Superior temporal gyrus (tissue), 1 donor: ENCODE measurements around the gene YAP1.
"Not testable (repeated sequence)": the region's sequence is repeated elsewhere in the genome, so short reads cannot be mapped to it uniquely, and the experiment has no call there.

ENCODE experiments used
- DNase-seq: peaks from one replicate; pipeline ENCODE4 v3.0.0-alpha.2; 2016; ENCODE audit errors: extremely low spot score

Gene YAP1

DNA sequence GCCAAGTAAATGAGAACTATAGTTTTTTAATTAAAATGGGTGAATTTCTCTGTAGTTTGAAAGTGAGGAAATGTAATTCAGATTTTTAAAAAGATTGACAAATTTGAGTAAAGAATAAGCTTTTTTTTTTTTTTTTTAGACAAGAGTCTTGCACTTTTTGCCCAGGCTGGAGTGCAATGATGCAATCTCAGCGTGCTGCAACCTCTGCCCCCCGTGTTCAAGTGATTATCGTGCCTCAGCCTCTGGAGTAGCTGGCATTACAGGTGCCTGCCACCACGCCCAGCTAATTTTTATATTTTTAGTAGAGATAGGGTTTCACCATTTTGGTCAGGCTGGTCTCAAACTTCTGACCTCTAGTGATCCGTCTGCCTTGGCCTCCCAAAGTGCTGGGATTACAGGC is 90.1 kb downstream of the YAP1 start:
- DNase-seq, result not testable (repeated sequence)

DNA sequence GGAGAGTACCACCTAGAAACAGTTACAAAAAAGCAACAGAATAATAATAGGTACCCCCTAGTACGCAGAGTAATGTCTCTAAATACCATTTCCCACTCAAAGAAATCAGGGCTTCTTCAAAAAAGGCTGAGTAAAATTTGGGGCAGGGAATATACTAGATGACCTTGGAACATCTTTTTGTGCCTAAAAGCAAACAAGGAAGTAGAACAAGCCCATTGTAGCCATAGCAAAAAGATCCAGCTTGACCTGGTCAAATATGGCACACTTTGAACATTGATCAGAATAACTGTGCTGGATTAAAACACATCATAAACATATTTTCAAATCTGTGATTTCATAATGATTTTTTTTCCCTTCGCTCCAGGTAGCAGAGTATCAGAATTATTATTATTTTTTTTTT is 91.5 kb downstream of the YAP1 start:
- DNase-seq, result no peak

DNA sequence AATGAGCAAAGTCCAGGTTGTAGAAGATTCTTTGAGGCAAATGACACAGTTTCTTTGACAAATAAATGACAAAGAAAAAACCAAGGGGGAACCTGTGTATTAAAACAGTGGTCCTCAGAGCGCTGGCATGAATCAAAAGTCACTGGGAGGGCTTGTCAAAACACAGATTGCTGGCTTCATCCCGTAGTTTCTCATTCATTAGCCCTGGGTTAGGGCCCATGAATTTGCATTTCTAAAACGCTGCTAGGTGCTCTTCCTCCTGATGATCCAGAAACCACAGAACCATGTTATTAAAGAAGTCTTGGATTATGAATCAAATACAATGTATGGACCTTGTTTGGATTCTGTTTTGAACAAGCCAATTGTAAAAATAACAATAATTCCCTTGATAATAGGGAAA is 92.7 kb downstream of the YAP1 start:
- DNase-seq, result no peak

DNA sequence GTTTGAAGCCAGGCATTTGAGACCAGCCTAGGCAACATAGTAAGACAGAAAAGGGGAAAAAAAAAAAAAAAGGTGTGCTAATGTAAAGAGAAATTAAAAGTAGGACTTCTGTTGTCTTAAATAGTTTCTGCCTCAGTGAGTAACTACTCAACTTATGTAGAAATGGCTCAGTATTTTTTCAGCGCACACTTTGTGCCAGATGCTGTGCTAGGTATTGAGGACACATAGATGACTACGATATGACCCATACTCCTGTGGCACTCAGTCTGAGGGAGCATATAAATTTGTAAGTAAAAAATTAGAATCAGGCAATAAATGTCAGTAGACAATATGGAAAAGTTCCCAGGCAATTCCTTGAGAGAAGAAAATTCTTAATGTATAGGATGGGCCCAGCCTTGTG is 93.9 kb downstream of the YAP1 start:
- DNase-seq, result no peak

DNA sequence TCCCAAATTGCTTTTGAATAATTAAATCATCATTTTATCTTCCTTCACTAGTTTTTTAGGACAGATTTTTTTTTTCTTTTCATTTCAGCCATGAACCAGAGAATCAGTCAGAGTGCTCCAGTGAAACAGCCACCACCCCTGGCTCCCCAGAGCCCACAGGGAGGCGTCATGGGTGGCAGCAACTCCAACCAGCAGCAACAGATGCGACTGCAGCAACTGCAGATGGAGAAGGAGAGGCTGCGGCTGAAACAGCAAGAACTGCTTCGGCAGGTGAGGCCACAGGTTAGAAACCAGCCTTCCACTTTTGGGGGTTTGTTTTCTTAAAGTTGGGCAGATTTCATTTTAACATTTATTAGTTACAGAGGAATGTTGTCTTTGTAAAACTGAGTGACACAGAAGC is 95.6 kb downstream of the YAP1 start:
- no peak for DNase-seq

DNA sequence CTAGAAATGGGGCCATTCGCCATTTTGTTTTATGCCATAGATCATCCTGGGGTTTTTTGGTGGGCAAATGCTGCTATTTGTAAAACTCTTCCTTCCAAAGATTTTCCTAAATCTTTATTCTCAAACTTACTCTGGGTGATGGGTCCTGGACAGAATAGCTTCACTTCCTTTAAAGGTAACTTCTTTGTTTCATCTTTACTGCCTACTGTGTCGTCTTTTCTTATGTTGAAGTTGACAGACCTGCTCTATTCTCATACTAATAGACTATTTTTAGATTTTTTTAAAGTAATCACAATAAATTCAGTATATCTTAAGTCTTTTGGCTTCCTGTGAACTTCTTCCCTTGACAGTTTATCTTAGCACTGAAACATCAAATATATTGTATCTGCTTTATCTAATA is 98.6 kb downstream of the YAP1 start:
- DNase-seq, result no peak

DNA sequence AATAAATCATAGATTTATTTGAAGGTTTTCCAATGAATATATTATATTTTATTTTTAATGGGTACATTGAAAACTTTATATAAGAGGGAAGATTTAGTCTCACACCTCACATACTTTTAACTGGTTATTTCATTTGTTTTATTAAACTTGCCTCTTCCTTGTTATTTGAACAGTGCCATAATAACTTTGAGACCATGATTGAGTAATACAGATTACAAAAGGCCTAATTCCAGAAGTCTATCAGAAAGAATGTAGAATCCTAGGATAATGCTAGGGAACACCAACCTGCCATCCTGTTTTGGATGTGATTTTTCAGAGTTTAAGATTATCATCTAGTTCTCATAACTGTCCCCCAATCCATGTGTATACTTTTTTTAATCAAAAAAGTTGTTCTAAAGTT is 104.4 kb downstream of the YAP1 start:
- no peak for DNase-seq

DNA sequence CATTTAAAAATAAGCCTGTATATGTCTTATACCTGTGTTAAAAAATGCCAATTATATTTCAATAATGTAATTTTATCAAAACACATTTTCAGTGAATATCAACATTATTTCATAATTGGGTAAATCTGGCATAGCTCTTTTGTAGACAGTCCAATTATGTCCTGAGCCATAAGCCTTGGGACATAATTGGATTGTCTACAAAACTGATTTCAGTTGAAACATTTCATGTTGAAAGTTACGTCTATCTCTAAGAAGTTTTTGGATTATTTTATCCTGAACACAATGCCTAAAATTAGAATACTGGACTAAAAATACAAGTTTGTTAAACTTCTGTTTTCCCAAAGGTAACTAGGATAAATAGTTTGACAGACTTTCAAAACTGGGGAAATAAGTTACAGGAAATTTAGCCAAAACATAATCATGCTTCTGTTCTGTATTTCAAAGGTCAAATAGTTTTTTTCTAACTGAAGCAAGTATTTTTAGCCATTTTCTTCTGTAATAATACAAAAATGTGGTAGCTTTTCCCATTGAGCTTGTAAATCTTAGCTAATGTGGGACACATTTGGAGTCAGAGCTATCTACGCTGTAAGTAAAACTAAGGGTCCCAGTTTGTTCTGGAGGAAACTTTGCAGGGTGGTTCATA is 106.3 kb downstream of the YAP1 start:
- no peak for DNase-seq

DNA sequence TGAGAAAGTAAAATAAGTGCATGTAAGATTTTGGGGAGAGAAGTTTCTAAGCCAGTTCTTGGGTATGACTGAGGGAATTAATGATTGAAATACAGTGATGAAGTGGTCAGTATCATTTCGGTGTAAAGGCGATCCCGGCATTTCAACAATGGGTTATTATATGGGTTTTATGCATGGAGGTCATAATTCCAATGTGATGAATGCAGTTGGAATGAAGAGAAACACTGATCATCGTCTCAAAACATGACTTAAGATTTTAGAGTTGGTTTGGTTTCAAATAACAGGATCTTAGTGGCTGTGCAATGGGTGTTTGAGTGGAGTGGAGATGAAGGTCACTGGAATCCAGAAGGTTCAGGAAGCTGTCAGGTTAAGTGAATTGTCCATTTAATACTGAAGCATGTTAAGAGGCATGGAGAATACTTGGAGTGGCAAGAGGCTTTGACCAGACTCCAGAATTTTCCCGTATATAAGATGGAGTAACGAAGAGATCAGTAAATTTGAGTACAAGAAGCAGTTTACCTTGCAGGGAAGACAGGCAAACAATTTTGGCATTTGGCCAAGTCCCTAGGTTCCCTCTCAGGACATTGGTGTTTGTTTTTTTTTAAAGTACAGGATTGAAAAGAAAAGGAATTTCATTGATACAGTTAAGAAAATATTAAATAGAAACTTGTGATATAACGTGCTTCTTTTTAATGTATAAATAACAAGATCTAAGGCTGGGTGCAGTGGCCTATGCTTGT is 110.7 kb downstream of the YAP1 start:
- no peak for DNase-seq

DNA sequence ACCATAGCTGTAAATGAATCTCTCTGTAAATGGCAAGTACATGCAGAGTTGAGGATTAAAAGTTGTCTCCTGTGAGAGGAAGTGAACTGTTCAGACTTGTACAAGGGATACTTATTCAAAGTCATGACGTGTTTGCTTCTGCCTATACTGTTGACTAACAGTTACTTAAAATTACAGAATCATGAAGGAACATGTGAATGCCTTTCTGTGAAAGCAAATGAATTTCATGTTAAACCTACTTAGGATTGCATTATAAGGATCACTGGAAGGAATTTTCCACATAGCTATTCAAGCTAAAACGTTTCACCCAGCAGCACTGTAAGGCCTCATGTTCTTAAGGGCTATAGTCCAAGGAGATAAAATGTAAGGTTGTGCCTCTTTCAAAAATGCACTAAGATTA is 113.6 kb downstream of the YAP1 start:
- no peak for DNase-seq

DNA sequence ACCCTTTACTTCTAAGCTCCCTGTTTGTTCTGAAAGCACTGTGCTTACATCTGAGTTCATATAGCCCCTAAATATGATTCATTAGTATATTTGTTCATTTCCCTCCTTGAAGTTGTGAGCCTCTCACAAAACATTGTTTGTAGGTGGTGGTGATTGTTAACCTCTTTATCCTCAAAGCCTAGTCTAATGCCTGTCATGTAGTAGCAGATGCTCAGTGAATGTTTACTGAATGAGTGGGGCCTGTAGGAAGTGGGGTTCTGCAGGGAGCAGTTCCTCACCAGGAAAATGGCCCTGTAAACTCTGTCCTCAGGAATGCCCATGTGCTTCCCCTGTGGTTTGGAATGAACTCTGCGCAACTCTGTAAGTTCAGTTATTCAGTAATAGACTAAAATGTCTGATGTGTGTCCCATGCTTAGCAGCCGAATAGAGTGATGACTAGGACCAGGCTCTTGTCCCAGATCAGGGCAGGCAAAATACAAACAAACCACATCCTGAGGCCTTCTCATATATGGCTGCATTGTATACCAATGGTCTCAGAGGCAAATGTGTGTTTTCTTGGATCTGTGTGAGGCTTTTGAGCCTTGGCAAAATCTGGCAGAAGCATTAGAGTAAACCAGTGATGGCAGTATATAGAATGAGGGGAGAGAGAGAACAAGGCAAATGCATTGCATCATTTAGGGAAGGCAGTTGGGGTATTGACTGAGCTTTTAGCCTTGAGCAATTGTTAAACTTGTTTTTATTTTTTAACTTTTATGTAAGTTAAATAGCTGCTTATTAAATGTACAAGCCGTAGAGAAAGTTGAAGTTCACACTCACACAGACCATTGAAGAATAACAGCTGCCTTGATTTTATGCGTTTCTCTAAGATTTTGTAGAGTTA is 115.7 kb downstream of the YAP1 start:
- DNase-seq, result no peak

DNA sequence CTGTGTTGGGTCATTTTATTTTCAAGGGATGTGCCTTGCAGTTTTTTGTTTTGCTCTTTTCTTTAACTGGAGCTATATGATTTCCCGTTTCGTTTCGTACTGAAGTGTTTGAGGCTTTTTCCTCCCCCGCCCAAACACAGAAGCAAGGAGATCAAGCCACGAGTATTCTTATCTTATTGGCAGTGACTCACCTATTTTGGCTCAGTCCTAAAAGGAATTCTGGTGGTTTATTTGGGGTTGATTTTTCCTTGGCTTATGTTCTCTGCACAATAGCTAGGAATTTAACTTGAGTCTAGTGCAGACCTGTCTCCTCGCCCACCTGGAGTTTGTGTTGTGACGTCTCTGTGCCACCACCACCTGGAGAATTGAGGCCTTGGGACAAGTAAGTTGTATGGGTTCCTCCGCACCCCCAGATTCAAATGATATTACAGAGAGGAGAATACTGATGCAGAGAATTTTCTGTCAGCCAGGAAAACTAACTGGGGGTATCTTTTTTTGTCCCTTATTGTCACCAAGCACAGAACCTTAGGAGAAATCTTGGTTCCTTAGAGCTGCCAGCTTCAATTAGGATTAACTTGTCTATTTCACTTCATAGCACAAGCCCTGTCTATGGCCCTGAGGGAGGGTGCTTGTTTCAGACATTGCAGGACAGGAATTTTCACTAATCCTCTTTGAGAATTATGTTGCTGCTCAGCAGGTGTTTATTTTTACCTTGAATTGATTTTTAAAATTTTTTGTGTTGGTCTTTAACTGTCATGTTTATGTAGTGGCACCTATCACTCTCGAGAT is 116.6 kb downstream of the YAP1 start:
- no peak for DNase-seq

DNA sequence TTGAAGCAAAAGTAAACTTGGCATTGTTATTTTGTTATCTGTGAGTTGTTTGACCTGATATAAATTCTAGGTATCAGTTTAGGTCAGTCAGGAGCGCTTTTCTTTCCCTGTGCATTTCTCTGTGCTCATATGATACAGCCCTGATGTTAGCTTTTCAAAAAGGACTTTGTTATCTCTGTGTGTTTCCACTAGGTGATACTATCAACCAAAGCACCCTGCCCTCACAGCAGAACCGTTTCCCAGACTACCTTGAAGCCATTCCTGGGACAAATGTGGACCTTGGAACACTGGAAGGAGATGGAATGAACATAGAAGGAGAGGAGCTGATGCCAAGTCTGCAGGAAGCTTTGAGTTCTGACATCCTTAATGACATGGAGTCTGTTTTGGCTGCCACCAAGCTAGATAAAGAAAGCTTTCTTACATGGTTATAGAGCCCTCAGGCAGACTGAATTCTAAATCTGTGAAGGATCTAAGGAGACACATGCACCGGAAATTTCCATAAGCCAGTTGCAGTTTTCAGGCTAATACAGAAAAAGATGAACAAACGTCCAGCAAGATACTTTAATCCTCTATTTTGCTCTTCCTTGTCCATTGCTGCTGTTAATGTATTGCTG is 119.4 kb downstream of the YAP1 start:
- no peak for DNase-seq

DNA sequence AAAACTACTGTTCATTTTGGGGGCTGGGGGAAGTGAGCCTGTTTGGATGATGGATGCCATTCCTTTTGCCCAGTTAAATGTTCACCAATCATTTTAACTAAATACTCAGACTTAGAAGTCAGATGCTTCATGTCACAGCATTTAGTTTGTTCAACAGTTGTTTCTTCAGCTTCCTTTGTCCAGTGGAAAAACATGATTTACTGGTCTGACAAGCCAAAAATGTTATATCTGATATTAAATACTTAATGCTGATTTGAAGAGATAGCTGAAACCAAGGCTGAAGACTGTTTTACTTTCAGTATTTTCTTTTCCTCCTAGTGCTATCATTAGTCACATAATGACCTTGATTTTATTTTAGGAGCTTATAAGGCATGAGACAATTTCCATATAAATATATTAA is 119.9 kb downstream of the YAP1 start:
- no peak for DNase-seq

DNA sequence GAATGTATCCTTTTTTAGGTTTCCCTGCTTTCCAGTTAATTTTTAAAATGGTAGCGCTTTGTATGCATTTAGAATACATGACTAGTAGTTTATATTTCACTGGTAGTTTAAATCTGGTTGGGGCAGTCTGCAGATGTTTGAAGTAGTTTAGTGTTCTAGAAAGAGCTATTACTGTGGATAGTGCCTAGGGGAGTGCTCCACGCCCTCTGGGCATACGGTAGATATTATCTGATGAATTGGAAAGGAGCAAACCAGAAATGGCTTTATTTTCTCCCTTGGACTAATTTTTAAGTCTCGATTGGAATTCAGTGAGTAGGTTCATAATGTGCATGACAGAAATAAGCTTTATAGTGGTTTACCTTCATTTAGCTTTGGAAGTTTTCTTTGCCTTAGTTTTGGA is 120.7 kb downstream of the YAP1 start:
- no peak for DNase-seq

DNA sequence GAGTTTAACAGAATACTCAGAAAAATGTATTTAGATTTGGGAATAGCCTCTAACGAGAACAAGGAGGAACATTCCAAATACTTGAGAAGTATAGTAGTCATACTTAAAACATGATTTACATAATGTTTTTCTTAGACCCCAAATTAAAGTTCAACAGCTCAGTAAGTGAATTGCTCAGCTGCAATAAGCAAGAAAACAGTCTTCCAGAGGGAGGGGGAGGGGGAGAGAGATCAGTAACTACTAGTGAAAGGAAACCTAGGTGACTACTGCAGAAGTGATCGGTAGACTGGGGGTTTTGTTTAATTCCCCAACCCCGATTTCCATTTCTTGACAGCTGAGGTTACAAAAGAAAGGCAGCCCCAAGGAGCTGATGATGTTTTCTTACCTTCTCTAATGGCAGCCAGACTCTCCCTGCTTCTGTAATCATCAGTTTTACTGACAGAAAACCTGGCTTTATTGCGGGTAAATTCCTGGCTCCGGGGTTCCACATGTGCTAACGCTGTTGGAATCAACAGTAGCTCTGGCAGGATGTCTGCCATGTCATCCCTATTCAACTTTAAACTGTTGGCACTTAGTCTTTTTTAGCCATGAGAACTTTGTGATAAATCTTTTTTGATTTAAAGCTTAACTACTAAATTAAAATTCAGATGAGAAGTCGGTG is 124.7 kb downstream of the YAP1 start:
- no peak for DNase-seq

DNA sequence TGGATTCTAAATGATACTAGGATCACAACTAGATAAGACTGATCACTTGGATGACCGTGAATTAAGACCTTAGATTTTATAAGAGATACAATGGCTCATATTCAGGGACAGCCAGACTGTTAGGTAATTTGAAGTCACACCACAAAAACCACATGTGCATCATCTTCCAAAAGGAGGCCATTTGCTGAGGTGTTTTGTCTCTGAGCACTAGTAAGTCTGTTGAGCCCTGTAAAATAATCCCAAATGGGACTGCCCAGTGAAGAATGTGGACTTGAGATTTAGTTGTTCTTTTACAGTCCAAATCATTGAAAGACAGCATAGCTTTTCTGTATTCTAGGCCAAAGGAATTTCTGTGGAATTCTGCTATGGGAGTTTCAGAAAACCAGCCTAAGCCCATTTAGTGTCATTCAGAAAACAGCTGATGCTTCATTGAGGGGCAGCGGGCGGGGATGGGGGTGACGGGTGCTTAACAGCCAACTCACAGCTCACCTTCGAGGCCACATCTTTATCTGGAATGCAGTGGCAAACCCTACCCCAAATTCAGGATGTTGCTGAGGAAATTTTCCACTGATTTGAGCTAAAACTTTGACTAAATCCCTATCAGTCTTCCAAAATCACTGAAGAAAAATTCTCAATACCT is 127.0 kb downstream of the YAP1 start:
- DNase-seq, result no peak

DNA sequence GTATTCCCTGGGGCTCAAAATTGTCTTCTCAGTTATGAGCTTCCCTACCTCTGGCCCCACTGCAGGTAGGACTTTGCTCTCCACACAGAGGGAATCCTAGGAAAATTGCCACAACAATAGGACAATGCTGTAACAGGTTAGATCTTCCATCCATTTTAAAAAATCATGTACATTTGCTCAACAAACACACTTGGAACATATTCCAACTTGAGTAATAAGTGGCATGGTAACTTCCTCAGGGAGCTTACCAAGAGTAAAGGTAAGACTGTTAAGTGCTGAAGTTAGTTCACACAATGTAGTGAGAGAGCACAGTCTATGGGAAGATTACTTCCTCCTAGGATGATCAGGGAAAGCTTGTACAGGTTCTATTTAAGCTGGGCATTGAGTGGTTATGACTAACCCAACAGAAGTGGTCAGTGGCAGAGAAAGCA is 128.2 kb downstream of the YAP1 start:
- DNase-seq, result no peak

DNA sequence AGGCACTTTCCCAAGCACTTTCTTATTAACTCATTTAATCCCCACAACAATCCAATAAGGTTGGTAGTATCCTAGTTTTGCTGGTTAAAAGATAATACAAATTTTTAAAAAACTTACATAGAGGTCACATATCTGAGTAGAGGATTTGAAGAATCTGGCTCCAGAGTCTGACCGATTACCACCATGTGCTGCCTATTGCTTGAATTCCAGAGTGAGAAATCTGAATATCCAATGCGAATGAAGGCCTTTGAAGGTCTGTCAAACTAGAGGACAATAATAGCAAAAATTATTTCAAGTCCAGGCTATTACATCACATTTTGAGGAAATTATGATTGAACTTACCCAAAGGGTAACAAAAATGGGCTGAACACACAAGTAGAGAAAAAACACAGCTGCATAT is 129.2 kb downstream of the YAP1 start:
- no peak for DNase-seq

DNA sequence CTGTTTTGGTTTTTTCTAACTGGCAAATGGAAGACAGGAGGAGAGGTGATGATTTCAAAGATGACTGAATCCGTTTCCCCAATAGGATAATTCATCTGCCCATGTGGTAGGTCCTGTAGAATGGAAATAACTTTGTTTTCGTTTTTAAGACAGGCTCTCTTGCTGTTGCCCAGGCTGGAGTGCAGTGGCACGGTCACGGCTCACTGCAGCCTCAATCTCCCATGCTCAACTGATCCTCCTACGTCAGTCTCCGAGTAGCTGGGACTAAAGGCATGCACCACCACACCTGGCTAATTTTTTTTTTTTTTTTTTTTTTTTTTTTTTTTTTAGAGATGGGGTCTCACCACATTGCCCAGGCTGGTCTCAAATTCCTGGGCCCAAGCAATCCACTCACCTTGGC is 129.7 kb downstream of the YAP1 start:
- no peak for DNase-seq
